Hepatocyte (in vitro differentiated cells): ENCODE measurements around the gene HIRA.

Source experiments
- EZH2 ChIP-seq: fragments of 200-600 bp; sonication (generic); IDR thresholded peaks from 2 replicates; pipeline ENCODE4 v1.6.1; 2016; ENCODE audit warnings: antibody characterized with exemption, mild to moderate bottlenecking, borderline replicate concordance
- TF ChIP-seq, protein P1 (sequence below): fragments of 200-600 bp; sonication (generic); IDR thresholded peaks from 2 replicates; pipeline ENCODE4 v1.5.1; 2016; ENCODE audit warnings: antibody characterized with exemption, mild to moderate bottlenecking; ENCODE audit not compliant: poor library complexity

DNA sequence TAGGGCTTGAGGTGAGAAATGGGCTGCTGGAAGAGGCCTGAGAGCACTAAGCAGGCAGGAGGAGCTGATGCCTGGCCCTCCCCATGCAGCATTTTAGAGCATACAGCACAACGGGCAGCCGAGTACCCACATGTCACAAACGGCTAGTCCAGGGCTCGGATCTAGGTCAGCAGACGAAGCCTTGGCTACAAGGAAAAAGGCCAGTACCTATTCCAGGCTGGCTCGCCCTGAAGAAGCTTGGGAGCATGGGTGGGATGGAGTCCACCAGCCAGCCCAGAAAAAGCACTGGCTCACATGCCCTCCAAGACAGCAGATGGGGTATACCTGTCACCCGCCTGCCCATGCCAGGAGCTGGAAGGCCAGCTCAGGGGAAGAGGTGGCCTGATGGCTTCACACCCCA, 37.9 kb upstream of the HIRA start:
- TF ChIP-seq EZH2: no peak
- TF ChIP-seq, protein P1, sequence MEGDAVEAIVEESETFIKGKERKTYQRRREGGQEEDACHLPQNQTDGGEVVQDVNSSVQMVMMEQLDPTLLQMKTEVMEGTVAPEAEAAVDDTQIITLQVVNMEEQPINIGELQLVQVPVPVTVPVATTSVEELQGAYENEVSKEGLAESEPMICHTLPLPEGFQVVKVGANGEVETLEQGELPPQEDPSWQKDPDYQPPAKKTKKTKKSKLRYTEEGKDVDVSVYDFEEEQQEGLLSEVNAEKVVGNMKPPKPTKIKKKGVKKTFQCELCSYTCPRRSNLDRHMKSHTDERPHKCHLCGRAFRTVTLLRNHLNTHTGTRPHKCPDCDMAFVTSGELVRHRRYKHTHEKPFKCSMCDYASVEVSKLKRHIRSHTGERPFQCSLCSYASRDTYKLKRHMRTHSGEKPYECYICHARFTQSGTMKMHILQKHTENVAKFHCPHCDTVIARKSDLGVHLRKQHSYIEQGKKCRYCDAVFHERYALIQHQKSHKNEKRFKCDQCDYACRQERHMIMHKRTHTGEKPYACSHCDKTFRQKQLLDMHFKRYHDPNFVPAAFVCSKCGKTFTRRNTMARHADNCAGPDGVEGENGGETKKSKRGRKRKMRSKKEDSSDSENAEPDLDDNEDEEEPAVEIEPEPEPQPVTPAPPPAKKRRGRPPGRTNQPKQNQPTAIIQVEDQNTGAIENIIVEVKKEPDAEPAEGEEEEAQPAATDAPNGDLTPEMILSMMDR: no peak
